HEK293 (cell line): ENCODE results near the gene DPM1.

ENCODE experiments used
- KLF16 ChIP-seq: fragments of 450-650 bp; formaldehyde crosslinking; IDR thresholded peaks from 2 replicates; pipeline ENCODE4 v1.5.1; 2017; ENCODE audit warnings: missing biosample characterization, missing genetic modification characterization
- PRDM1 ChIP-seq: fragments of 450-650 bp; formaldehyde crosslinking; IDR thresholded peaks from 2 replicates; pipeline ENCODE4; 2016; ENCODE audit warnings: missing biosample characterization, missing genetic modification characterization
- YY1 ChIP-seq: fragments of 450-650 bp; formaldehyde crosslinking; IDR thresholded peaks from 2 replicates; pipeline ENCODE4 v1.5.1; 2018; ENCODE audit warnings: missing biosample characterization, missing genetic modification characterization
- ZNF112 ChIP-seq: fragments of 450-650 bp; formaldehyde crosslinking; IDR thresholded peaks from 2 replicates; pipeline ENCODE4 v1.5.0; 2017; ENCODE audit warnings: missing biosample characterization, missing genetic modification characterization
- ZNF174 ChIP-seq: fragments of 450-650 bp; formaldehyde crosslinking; IDR thresholded peaks from 2 replicates; pipeline ENCODE4 v1.5.0; 2017; ENCODE audit warnings: missing biosample characterization, mild to moderate bottlenecking, missing genetic modification characterization
- ZNF23 ChIP-seq: fragments of 450-650 bp; formaldehyde crosslinking; IDR thresholded peaks from 2 replicates; pipeline ENCODE4 v1.5.1; 2016; ENCODE audit warnings: missing biosample characterization, missing genetic modification characterization, borderline replicate concordance
- ZNF274 ChIP-seq, 2 experiments: fragments of 200-500 bp in 1 of 2; fragments of 450-650 bp in 1 of 2; sonication (Bioruptor generic) in 1 of 2; formaldehyde crosslinking in 1 of 2; IDR thresholded peaks; 2 replicates each; pipeline versions ENCODE4 v1.5.1 to v1.6.1; 2014 to 2016; ENCODE audit warnings: borderline replicate concordance in 1 of 2, inconsistent platforms in 1 of 2, low read length in 1 of 2, missing biosample characterization in 1 of 2, missing genetic modification characterization in 1 of 2
- ZNF311 ChIP-seq: fragments of 450-650 bp; formaldehyde crosslinking; IDR thresholded peaks from 2 replicates; pipeline ENCODE4 v1.5.1; 2017; ENCODE audit warnings: missing biosample characterization, missing genetic modification characterization, borderline replicate concordance
- TF ChIP-seq, protein P1 (sequence below): fragments of 450-650 bp; formaldehyde crosslinking; IDR thresholded peaks from 2 replicates; pipeline ENCODE4 v1.5.1; 2016; ENCODE audit warnings: missing biosample characterization, missing genetic modification characterization
- TF ChIP-seq, protein P2 (sequence below): fragments of 450-650 bp; formaldehyde crosslinking; IDR thresholded peaks from 2 replicates; pipeline ENCODE4 v1.5.1; 2016; ENCODE audit warnings: missing biosample characterization, missing genetic modification characterization, low read depth

DNA sequence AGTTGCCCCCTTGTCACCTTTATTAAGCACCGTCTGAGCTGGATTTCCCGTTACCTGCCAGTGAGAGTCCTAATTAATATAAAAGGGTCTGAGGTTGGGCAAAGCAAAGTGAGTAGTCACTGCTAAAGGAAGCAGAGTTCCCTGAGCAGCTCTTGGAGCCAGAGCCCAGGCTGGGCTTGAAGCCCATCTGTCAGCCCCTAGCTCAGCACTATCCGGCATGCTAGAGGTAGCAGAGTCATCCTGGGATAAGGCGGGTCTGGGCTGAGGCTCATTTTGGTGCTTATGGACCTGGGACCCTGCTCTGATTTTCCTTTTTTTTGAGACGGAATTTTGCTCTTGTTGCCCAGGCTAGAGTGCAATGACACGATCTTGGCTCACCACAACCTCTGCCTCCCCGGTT, 73.3 kb downstream of the DPM1 start:
- TF ChIP-seq, protein P1, sequence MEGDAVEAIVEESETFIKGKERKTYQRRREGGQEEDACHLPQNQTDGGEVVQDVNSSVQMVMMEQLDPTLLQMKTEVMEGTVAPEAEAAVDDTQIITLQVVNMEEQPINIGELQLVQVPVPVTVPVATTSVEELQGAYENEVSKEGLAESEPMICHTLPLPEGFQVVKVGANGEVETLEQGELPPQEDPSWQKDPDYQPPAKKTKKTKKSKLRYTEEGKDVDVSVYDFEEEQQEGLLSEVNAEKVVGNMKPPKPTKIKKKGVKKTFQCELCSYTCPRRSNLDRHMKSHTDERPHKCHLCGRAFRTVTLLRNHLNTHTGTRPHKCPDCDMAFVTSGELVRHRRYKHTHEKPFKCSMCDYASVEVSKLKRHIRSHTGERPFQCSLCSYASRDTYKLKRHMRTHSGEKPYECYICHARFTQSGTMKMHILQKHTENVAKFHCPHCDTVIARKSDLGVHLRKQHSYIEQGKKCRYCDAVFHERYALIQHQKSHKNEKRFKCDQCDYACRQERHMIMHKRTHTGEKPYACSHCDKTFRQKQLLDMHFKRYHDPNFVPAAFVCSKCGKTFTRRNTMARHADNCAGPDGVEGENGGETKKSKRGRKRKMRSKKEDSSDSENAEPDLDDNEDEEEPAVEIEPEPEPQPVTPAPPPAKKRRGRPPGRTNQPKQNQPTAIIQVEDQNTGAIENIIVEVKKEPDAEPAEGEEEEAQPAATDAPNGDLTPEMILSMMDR (tag by site-specific recombination): no peak
- TF ChIP-seq ZNF311 (tag by site-specific recombination) (no peak), ZNF274 (IDR thresholded peaks at IDR 0.05; ENCODE audit: low read length) (no peak), ZNF274 (tag by site-specific recombination; IDR thresholded peaks at IDR 0.05; ENCODE audit: borderline replicate concordance) (no peak), PRDM1 (tag by site-specific recombination) (no peak), ZNF23 (tag by site-specific recombination) (no peak), YY1 (tag by site-specific recombination) (no peak), KLF16 (no peak), ZNF112 (no peak), ZNF174 (tag by site-specific recombination) (no peak)
- TF ChIP-seq, protein P2, sequence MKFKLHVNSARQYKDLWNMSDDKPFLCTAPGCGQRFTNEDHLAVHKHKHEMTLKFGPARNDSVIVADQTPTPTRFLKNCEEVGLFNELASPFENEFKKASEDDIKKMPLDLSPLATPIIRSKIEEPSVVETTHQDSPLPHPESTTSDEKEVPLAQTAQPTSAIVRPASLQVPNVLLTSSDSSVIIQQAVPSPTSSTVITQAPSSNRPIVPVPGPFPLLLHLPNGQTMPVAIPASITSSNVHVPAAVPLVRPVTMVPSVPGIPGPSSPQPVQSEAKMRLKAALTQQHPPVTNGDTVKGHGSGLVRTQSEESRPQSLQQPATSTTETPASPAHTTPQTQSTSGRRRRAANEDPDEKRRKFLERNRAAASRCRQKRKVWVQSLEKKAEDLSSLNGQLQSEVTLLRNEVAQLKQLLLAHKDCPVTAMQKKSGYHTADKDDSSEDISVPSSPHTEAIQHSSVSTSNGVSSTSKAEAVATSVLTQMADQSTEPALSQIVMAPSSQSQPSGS: no peak
